Esophagus muscularis mucosa (tissue), 4 donors: ENCODE data around the gene MEF2A. TPM values are rescaled to one million over a fixed set of nuclear protein-coding genes. Genes with fewer than 3 reads are reported as not detected.
A peak's percentile ranks its signal among the peaks of the same experiment; 100 is the strongest.
"Not testable (repeated sequence)": the region's sequence is repeated elsewhere in the genome, so short reads cannot be mapped to it uniquely, and the experiment has no call there.

Experiments
- DNase-seq: peaks from one replicate; pipeline ENCODE4 v3.0.0-alpha.2; 2017; ENCODE audit errors: extremely low spot score
- H3K27ac ChIP-seq, 4 donors: fragments of 200-600 bp; sonication (generic); replicated peaks in 1 of 4; 1 replicate in 3 of 4; 2 replicates in 1 of 4; pipeline ENCODE4 v1.5.1; 2016 to 2019; ENCODE audit warnings: mild to moderate bottlenecking in 1 of 4
- H3K27me3 ChIP-seq, 4 donors: fragments of 200-600 bp; sonication (generic); one replicate each; pipeline versions ENCODE4 v1.5.1 to v1.6.0; 2016 to 2019
- H3K36me3 ChIP-seq, 4 donors: fragments of 200-600 bp; sonication (generic); one replicate each; pipeline ENCODE4 v1.5.1; 2016 to 2019
- H3K4me1 ChIP-seq, 4 donors: fragments of 200-600 bp; sonication (generic); one replicate each; pipeline ENCODE4 v1.5.1; 2016 to 2019
- H3K4me3 ChIP-seq, 4 donors: fragments of 200-600 bp; sonication (generic); 1 replicate in 2 of 4; 2 replicates in 2 of 4; pipeline ENCODE4 v1.5.1; 2016 to 2019; ENCODE audit warnings: mild to moderate bottlenecking in 4 of 4, moderate library complexity in 1 of 4
- H3K9me3 ChIP-seq, 4 donors: fragments of 200-600 bp; sonication (generic); 1 replicate in 3 of 4; 2 replicates in 1 of 4; pipeline ENCODE4 v1.5.1; 2016 to 2019
- CTCF ChIP-seq, 3 experiments: fragments of 200-600 bp in 2 of 3; fragments of 450-650 bp in 1 of 3; sonication (generic) in 2 of 3; IDR thresholded peaks; one replicate each; pipeline ENCODE4 v1.5.1; 2017 to 2019; ENCODE audit warnings: antibody characterized with exemption in 3 of 3, mild to moderate bottlenecking in 2 of 3, moderate library complexity in 1 of 3
- EP300 ChIP-seq: sonication (generic); formaldehyde crosslinking; IDR thresholded peaks from one replicate; pipeline ENCODE4 v1.6.1; 2017; ENCODE audit warnings: antibody characterized with exemption
- POLR2A ChIP-seq: fragments of 450-650 bp; IDR thresholded peaks from one replicate; pipeline ENCODE4 v1.6.1; 2017; ENCODE audit warnings: antibody characterized with exemption, moderate library complexity, mild to moderate bottlenecking, low read depth
- POLR2AphosphoS5 ChIP-seq, 2 donors: sonication (generic); formaldehyde crosslinking; IDR thresholded peaks; one replicate each; pipeline ENCODE4 v1.6.1; 2017; ENCODE audit warnings: antibody characterized with exemption in 2 of 2
- WGBS: methylation state at CpG from one replicate; pipeline ENCODE4 v1.1.5; 2018; 5-methylcytosine and 5-hydroxymethylcytosine counted together
- intact Hi-C: fragments of 100-400 bp; cut with DNase I; formaldehyde crosslinking; loops from one replicate; pipeline ENCODE4 v1.15.1; 2023
- total RNA-seq, 4 donors: library from RNA; depleted of rRNA; stranded (reverse); fragments of >200 nt; gene quantifications; one replicate each; pipeline versions ENCODE4 v1.1.0 to v1.2.1, GENCODE V29; 2016

The MEF2A gene
- total RNA-seq, result 10 to 100 TPM; 63.1 to 76.7 (median 73.3) TPM

- no peaks in the 10 kb centered on the region for H3K9me3 ChIP-seq
- WGBS, result under 1% methylated on average over 36 of the region's 101 CpGs
- intact Hi-C loops, result loop anchor here (5.0 to 10.0 kb wide), 3 partner anchors 58 to 161 kb away; no protein-coding TSS in a partner anchor
- H3K27me3 ChIP-seq, result no peaks in the 10 kb centered on the region
- H3K4me1 ChIP-seq, result peaks cover 27 to 49% (median 46%) of the 10 kb centered on the region in 4 donors
- H3K27ac ChIP-seq, result peak within 1 kb of the TSS; percentile 97 to 99 (median 99)
- TF ChIP-seq EP300, result no peak
- TF ChIP-seq POLR2A, result peak; percentile 94
- peak; percentile 92 to 95 for TF ChIP-seq POLR2AphosphoS5 (IDR thresholded peaks at IDR 0.05)
- no peaks in the 10 kb centered on the region for H3K36me3 ChIP-seq
- peak; percentile 97 for DNase-seq
- peak within 1 kb of the TSS; percentile 73 to 94 (median 89) for H3K4me3 ChIP-seq
These were observed at the start of gene MEF2A for GRCh38 chr15:99565299-99566156. Gene MEF2A, plus strand, starts transcription at chr15:99565984. Its CDS starts 67,136 bp downstream, at chr15:99633120.

GRCh38 chr15:99518191-99518590, 47.6 kb upstream of the MEF2A start:
- no peak for TF ChIP-seq CTCF (IDR thresholded peaks at IDR 0.05)
- no peak for TF ChIP-seq POLR2A
- no peak for TF ChIP-seq POLR2AphosphoS5 (IDR thresholded peaks at IDR 0.05)
- no peak for TF ChIP-seq EP300
- Histone ChIP-seq H3K27me3 (no peaks in the 10 kb centered on the region), H3K27ac (no peak overlapping the region), H3K9me3 (no peaks in the 10 kb centered on the region), H3K36me3 (no peaks in the 10 kb centered on the region), H3K4me3 (no peak overlapping the region), H3K4me1 (no peaks in the 10 kb centered on the region)
- DNase-seq, result no peak
- intact Hi-C loops, result no loop called here
- WGBS, result 94% methylated on average over 4 of the region's 4 CpGs

- H3K9me3 ChIP-seq, H3K4me3 ChIP-seq, DNase-seq, H3K4me1 ChIP-seq, H3K36me3 ChIP-seq, intact Hi-C loops, H3K27ac ChIP-seq, H3K27me3 ChIP-seq: not testable (repeated sequence)
- WGBS, result 92% methylated on average over 1 of the region's 1 CpG
These were observed 46.4 kb upstream of the MEF2A start for GRCh38 chr15:99519366-99519765.

GRCh38 chr15:99522288-99522687, 43.5 kb upstream of the MEF2A start:
- whole genome bisulfite sequencing, result 90% methylated on average over 4 of the region's 4 CpGs
- H3K4me3 ChIP-seq, result no peak overlapping the region
- H3K27ac ChIP-seq, result no peak overlapping the region
- TF ChIP-seq EP300 (no peak), POLR2AphosphoS5 (IDR thresholded peaks at IDR 0.05) (no peak), POLR2A (no peak), CTCF (IDR thresholded peaks at IDR 0.05) (no peak)
- no peaks in the 10 kb centered on the region for H3K36me3 ChIP-seq
- no peaks in the 10 kb centered on the region for H3K4me1 ChIP-seq
- H3K27me3 ChIP-seq, result no peaks in the 10 kb centered on the region
- intact Hi-C loops, result no loop called here
- H3K9me3 ChIP-seq, result no peaks in the 10 kb centered on the region
- no peak for DNase-seq

GRCh38 chr15:99526176-99526575, 39.6 kb upstream of the MEF2A start:
- Histone ChIP-seq H3K9me3 (no peaks in the 10 kb centered on the region), H3K36me3 (no peaks in the 10 kb centered on the region), H3K4me1 (no peaks in the 10 kb centered on the region), H3K27me3 (no peaks in the 10 kb centered on the region), H3K4me3 (no peak overlapping the region), H3K27ac (no peak overlapping the region)
- intact Hi-C loops, result no loop called here
- DNase-seq, result no peak
- WGBS, result 65% methylated on average over 4 of the region's 4 CpGs
- TF ChIP-seq POLR2A (no peak), EP300 (no peak), CTCF (IDR thresholded peaks at IDR 0.05) (no peak), POLR2AphosphoS5 (IDR thresholded peaks at IDR 0.05) (no peak)
